NCI-H2107 (cell line): ENCODE data around the gene RUNX2.

Source experiments
- DNase-seq: peaks from one replicate; lab custom pipeline; 2025; lab: John Stamatoyannopoulos, UW

RUNX2 gene

GRCh38 chr6:45709781-45710220 is 381.7 kb downstream of the RUNX2 start:
- no peak for DNase-seq

- DNase-seq, result no peak
These were observed 382.2 kb downstream of the RUNX2 start for GRCh38 chr6:45710304-45710821.

- no peak for DNase-seq
These were observed 383.9 kb downstream of the RUNX2 start for GRCh38 chr6:45712076-45712475.

- DNase-seq, result no peak
These were observed 384.7 kb downstream of the RUNX2 start for GRCh38 chr6:45712786-45713185.
